NCI-H524 (cell line): ENCODE results near the gene SYPL2.

ENCODE experiments used
- DNase-seq, 2 experiments: peaks; one replicate each; lab custom pipeline; 2025; lab: John Stamatoyannopoulos, UW

The SYPL2 gene

DNA sequence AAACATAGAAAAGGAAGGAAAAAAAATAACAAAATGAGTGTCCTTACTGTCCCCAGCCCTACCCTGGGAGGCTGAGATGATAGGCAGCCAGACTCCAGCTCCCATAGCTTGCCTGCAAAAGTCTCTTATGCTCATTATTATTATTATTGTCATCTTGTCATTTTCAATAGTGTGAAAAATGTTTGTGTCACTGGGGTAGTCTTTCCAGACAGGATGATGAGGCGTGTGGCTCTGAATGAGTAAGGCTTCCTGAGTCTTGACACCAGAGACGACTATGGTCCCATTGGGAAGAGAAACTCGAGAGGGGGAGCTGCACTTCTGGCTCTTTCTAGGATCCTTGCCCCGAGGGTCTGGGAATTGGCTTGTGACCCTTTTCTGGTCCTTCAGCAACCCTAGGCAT is 26.4 kb downstream of the SYPL2 start:
- no peak for DNase-seq

GRCh38 chr1:109493227-109493626 is 26.9 kb downstream of the SYPL2 start:
- DNase-seq = no peak

DNA sequence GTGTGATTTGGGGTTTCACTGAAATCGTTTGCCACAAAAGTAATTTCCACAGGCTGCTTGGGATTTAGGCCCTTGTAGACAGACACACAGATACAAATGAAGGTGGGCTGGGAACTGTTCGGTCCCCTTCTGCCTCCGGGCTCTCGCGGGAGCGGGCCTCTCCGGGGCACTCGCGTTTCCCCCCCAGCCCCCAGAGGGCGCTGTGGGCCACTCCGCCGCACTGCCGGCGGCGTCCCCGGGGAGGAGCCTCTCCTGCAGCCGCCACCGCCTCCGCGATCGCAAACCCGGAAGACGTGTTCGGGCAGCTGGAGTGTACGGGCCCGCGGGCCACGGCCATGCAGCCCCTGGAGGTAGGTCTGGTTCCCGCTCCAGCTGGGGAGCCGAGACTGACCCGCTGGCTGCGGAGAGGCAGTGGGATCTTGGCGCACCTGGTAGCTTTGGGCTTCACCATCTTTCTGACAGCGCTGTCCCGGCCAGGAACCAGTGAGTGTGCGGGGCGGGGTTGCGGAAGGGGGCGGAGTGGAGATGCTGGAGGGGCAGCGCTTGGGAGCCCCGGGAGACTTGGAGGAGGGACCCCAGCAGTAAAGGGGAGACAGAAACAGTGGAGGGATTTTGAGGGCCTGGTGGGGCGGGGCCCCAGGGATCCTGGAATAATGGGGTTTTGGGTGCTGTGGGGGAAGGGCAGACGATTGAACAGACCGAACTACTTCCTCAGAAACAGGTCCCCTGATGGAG is 27.6 kb downstream of the SYPL2 start, which contains the start of gene CYB561D1:
TSS of gene CYB561D1 (plus strand) at position 290 of the 735 bp plus-strand sequence. CDS start at position 336, 46 bp downstream.
- DNase-seq = peak; percentile 50 to 75

GRCh38 chr1:109495738-109496137 is 29.4 kb downstream of the SYPL2 start:
- DNase-seq = no peak

GRCh38 chr1:109497449-109498160 is 31.3 kb downstream of the SYPL2 start:
- DNase-seq = no peak

DNA sequence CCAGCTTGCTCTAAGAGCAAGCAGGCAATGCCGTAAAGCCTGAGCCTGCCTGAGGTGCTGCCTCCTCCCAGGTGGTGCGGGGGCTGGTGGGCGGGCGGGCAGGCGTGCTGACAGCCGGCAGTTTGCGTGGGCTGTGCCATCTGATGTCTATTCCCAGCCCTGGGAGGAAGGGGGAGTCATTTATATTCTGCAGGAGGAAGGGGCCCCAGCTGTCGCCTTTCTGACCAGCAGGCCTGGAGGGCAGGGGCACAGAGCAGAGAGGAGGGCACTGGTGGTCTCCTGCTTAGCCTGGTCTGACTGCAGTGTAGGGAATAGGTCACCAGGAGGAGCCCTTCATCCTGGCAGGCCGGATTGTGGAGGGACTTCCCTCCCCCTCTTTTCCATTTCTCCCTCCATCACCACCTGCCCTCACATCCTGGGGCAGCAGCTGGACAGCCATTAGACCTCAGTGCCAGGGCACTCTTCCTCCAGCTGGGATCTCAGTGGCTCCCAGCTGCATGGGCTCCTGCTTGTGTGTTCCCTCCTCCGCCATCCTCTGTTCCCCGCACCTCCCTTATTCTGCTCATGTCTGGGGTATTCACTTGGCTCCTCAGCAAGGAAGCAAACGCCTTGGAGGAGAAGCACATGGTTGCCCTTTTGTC is 31.9 kb downstream of the SYPL2 start:
- peak; percentile 90 to 93 for DNase-seq

- DNase-seq = peak in 1 of 2 experiments; percentile 38
These were observed 32.7 kb downstream of the SYPL2 start for GRCh38 chr1:109499081-109499480.

GRCh38 chr1:109499661-109500536 is 33.6 kb downstream of the SYPL2 start:
- DNase-seq = peak in 1 of 2 experiments; percentile 64

- DNase-seq = no peak
These were observed 34.6 kb downstream of the SYPL2 start for GRCh38 chr1:109500941-109501381.

GRCh38 chr1:109501644-109502363 is 35.5 kb downstream of the SYPL2 start:
- no peak for DNase-seq

- DNase-seq = no peak
These were observed 36.1 kb downstream of the SYPL2 start for GRCh38 chr1:109502364-109502851.

DNA sequence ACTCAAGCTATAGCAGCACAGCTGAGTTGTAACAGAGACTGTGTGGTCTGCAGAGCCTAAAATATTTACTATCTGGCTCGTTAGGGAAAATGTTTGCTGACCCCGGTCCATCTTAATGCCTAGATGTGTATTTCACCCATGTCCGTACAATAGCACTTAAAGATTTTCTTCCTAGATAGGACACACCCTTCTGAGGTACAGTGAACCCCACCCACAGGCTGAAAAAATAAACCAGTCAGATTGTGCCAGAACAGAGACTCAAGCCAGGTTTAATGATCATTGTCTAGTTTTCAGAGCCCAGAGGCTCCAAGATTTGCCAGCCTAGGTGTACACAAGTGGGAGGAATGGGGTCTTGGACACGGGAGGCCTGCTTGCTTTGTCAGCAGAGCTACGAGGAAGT is 37.6 kb downstream of the SYPL2 start:
- no peak for DNase-seq

- DNase-seq = no peak
These were observed 38.6 kb downstream of the SYPL2 start for GRCh38 chr1:109504974-109505373.

DNA sequence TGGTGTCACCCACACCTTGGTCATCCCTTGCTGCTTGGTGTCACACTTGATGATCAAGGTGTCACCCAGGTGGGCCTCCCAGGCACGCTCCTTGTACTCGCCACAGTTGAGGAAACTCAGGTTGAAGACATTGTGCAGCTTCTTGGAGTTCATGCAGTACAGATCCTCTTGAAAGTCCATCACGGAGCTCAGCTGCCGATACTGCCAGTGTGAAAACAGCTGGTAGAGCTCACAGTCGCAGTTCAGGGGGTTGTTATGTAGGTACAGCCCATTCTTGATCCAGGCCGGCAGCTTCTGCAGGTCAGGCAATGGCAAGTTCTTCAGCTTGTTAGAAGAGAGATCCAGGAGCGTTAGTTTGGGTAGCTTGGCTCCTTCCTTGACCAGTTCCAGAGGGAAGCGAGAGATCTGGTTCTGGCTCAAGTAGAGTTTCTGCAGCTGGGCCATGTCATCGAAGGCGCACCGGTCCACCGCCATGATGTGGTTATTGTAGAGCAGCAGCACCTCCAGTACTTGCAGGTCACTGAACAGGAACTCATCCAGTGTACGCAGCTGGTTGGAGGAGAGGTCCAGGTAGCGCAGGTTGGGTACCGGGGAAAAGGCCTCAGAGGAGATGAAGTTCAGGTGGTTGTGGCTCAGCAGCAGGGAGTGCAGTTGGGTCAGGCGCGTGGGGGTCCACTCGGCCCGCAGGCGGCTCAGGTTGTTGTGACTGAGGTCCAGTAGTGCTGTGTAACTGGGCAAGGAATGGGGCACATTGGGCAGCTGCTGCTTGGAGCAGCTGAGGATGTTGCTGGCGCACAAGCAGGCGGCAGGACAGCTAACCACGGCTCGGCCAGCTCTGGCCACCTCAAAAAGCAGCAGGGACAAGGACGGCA is 41.9 kb downstream of the SYPL2 start:
- no peak for DNase-seq

GRCh38 chr1:109508873-109509175 is 42.5 kb downstream of the SYPL2 start:
- no peak for DNase-seq

DNA sequence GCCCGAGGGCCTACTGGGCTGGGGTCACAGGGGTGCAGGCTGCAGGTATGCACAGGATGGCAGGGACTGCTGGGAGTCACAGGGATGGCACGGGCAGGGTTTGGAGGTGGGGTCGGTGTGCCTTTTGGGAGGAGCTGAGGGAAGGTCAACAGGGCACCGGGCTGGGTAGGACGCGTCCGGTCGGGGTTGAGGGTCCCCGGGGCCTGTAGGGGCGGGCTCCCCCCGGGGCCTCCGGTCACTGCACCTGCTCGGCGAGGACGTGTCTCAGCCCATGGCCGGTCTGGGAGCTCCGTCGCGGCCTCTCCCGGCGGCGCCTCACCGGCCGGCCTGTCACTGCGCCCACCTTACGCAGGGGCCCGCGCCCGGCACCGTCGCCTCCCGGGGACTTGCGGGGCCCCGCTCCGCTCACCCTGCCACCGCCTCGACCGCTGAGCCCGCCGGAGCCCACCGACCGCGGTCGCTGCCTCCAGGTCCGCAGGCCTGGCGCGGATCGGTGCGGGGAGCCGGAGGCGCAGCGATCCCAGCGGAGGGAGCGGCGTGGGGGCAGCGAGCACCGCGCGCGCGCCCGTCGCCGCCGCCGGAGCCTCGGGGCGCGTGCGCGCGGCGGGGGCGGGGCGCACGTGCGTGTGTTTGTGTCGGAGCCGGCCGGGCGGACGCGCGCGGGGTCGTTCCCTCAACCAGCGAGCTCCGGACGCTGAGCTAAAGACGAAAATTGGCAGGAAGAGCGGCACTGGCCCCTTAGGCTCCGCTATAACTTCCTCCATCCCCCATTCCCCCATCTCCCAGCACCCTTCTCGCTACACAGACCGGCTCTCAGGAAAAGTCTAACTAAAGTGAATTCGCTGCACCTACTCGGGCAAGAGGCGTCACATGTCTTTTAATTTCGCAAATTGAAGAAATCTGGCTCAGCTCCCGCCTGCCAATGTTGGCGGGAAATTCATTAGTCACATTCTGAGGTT is 43.1 kb downstream of the SYPL2 start, which contains the start of gene AMIGO1:
TSS of gene AMIGO1 (minus strand) at position 552 of the 959 bp plus-strand sequence. CDS start 815 bp downstream, outside the sequence.
- DNase-seq = peak; percentile 27 to 61

DNA sequence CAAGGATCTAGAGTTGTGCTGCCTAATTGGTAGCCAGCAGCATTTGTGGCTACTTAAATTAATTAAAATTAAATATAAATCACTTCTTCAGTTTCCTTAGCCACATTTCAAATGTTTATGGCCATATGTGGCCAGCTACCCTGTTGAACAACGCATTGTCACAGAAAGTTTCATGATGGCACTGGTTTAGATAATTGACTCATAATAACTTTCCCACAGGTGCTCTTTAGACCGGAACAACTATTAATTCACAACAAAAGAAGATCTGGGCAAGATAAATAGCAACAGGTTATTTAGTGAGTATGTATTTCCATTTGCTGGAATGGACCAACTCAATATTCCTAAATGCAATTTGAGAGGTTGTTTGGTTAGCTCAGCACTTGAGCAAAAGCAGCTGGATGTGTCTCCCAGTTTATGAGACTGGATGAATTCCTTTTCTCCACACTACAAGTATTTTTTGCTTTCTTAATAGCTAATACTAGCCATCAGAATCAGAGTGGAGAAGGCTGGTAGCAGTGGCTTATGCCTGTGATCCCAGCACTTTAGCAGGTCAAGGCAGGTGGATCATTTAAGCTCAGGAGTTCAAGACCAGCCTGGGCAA is 46.9 kb downstream of the SYPL2 start:
- DNase-seq = no peak

DNA sequence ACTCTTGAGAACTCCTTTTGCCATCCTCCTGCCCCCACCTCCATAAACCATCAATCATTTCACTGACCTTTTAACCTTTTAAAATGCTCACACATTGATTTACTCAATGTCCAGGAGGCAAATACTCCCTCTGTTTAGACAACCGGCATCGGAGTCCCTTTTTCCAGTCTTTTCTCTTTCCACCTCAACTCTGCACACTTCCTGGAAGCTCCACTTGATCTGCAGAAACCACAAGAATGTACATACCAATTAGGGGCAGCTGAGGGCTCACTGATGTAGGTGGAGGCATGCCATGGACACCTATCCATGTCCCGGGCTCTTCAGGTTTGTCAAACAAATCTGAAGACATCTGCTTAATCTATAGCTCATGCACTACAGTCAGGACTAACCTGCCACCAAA is 48.5 kb downstream of the SYPL2 start:
- no peak for DNase-seq
